Bone marrow (tissue), 2 donors: ENCODE measurements around the gene MROH2A.

ENCODE experiments used
- DNase-seq, 2 donors: peaks; one replicate each; lab custom pipeline; 2025; lab: John Stamatoyannopoulos, UW

Gene MROH2A

GRCh38 chr2:233854241-233854981 lies 76.3 kb downstream of the MROH2A start, which contains the start of gene HJURP:
Gene HJURP (minus strand): TSS chr2:233854535. CDS start chr2:233854500, 35 bp downstream.
- DNase-seq, result peak; percentile 74 to 93

- no peak for DNase-seq
Measured at GRCh38 chr2:233855345-233855744, 77.2 kb downstream of the MROH2A start.

- DNase-seq, result no peak
Measured at GRCh38 chr2:233856184-233856583, 78.1 kb downstream of the MROH2A start.

GRCh38 chr2:233857511-233858141 lies 79.5 kb downstream of the MROH2A start:
- DNase-seq, result peak; percentile 19 to 30

- no peak for DNase-seq
Measured at GRCh38 chr2:233858331-233858730, 80.2 kb downstream of the MROH2A start.

GRCh38 chr2:233862261-233862768 lies 84.2 kb downstream of the MROH2A start:
- DNase-seq, result no peak

- DNase-seq, result no peak
Measured at GRCh38 chr2:233865838-233866237, 87.7 kb downstream of the MROH2A start.

GRCh38 chr2:233866479-233866878 lies 88.3 kb downstream of the MROH2A start:
- DNase-seq, result no peak

GRCh38 chr2:233867993-233868532 lies 89.9 kb downstream of the MROH2A start, which contains the start of gene MSL3B:
Gene MSL3B (minus strand): TSS chr2:233868386.
- DNase-seq, result no peak

GRCh38 chr2:233871432-233871831 lies 93.3 kb downstream of the MROH2A start:
- no peak for DNase-seq

- peak in 1 of 2 donors; percentile 56 for DNase-seq
Measured at GRCh38 chr2:233872125-233872524, 94.0 kb downstream of the MROH2A start.

- DNase-seq, result no peak
Measured at GRCh38 chr2:233882353-233882752, 104.2 kb downstream of the MROH2A start.
